SK-N-SH treated with all-trans-retinoic acid at 6 μM for 48 hours (cell line): ENCODE results near the gene CNGA2.

Experiments used
- ATAC-seq: fragments of 200-7000 bp; cut with Tn5 transposase; 3 replicates; pipeline ENCODE4 v1.9.1; 2020; ENCODE audit warnings: mild to moderate bottlenecking, moderate library complexity
- ARNTL ChIP-seq: fragments of 450-650 bp; formaldehyde crosslinking; IDR thresholded peaks from 2 replicates; pipeline ENCODE4 v1.5.0; 2020; ENCODE audit warnings: low read depth, mild to moderate bottlenecking, moderate library complexity, borderline replicate concordance
- BACH2 ChIP-seq: fragments of 250-450 bp; sonication (Bioruptor Pico); IDR thresholded peaks from 2 replicates; pipeline ENCODE4 v1.9.0; 2021; ENCODE audit warnings: mild to moderate bottlenecking, borderline replicate concordance
- CREB5 ChIP-seq: fragments of 250-450 bp; sonication (Bioruptor Pico); IDR thresholded peaks from 2 replicates; pipeline ENCODE4 v1.5.1; 2020; ENCODE audit warnings: low read depth, mild to moderate bottlenecking, moderate library complexity
- CSDC2 ChIP-seq: fragments of 250-450 bp; sonication (Bioruptor Pico); IDR thresholded peaks from 2 replicates; pipeline ENCODE4 v1.5.0; 2020; ENCODE audit warnings: mild to moderate bottlenecking, moderate library complexity
- CSRNP3 ChIP-seq: fragments of 250-450 bp; sonication (Bioruptor Pico); IDR thresholded peaks from 2 replicates; pipeline ENCODE4 v1.5.1; 2021; ENCODE audit warnings: mild to moderate bottlenecking, moderate library complexity
- ESRRG ChIP-seq: fragments of 250-450 bp; sonication (Bioruptor Pico); IDR thresholded peaks from 2 replicates; pipeline ENCODE4 v1.6.1; 2021; ENCODE audit warnings: mild to moderate bottlenecking
- GLIS3 ChIP-seq: fragments of 250-450 bp; sonication (Bioruptor Pico); IDR thresholded peaks from 2 replicates; pipeline ENCODE4 v1.5.0; 2020; ENCODE audit warnings: mild to moderate bottlenecking, moderate library complexity
- ISL1 ChIP-seq: fragments of 250-450 bp; sonication (Bioruptor Pico); IDR thresholded peaks from 2 replicates; pipeline ENCODE4 v2.1.2; 2022; ENCODE audit warnings: mild to moderate bottlenecking, moderate library complexity
- OSR1 ChIP-seq: fragments of 250-450 bp; sonication (Bioruptor Pico); IDR thresholded peaks from 2 replicates; pipeline ENCODE4 v1.8.0; 2022; ENCODE audit warnings: moderate library complexity, mild to moderate bottlenecking, inconsistent platforms
- PATZ1 ChIP-seq: fragments of 250-450 bp; sonication (Bioruptor Pico); IDR thresholded peaks from 2 replicates; pipeline ENCODE4 v1.8.0; 2020; ENCODE audit warnings: mild to moderate bottlenecking, moderate library complexity, borderline replicate concordance
- POU6F1 ChIP-seq: fragments of 250-450 bp; sonication (Bioruptor Pico); IDR thresholded peaks from 2 replicates; pipeline ENCODE4 v1.8.0; 2021; ENCODE audit warnings: low read depth, mild to moderate bottlenecking, moderate library complexity, borderline replicate concordance
- RARB ChIP-seq: fragments of 250-450 bp; sonication (Bioruptor Pico); IDR thresholded peaks from 2 replicates; pipeline ENCODE4 v1.8.0; 2021; ENCODE audit warnings: mild to moderate bottlenecking, moderate library complexity
- SNAI2 ChIP-seq: fragments of 250-450 bp; sonication (Bioruptor Pico); IDR thresholded peaks from 2 replicates; pipeline ENCODE4 v1.5.0; 2020; ENCODE audit warnings: mild to moderate bottlenecking, moderate library complexity
- TCF4 ChIP-seq: fragments of 250-450 bp; sonication (Bioruptor Pico); IDR thresholded peaks from 2 replicates; pipeline ENCODE4 v1.8.0; 2021; ENCODE audit warnings: mild to moderate bottlenecking, moderate library complexity, borderline replicate concordance
- TOX ChIP-seq: fragments of 250-450 bp; sonication (Bioruptor Pico); IDR thresholded peaks from 2 replicates; pipeline ENCODE4 v1.8.0; 2021; ENCODE audit warnings: mild to moderate bottlenecking, moderate library complexity, borderline replicate concordance
- TSHZ2 ChIP-seq: fragments of 250-450 bp; sonication (Bioruptor Pico); IDR thresholded peaks from 2 replicates; pipeline ENCODE4 v1.5.0; 2020; ENCODE audit warnings: mild to moderate bottlenecking, moderate library complexity
- ZFP3 ChIP-seq: fragments of 250-450 bp; sonication (Bioruptor Pico); IDR thresholded peaks from 2 replicates; pipeline ENCODE4 v1.5.0; 2020; ENCODE audit warnings: mild to moderate bottlenecking, moderate library complexity
- ZFP30 ChIP-seq: fragments of 450-650 bp; formaldehyde crosslinking; IDR thresholded peaks from 2 replicates; pipeline ENCODE4 v1.5.0; 2022; ENCODE audit warnings: mild to moderate bottlenecking, moderate library complexity
- ZNF565 ChIP-seq: fragments of 450-650 bp; formaldehyde crosslinking; conservative IDR thresholded peaks from 2 replicates; pipeline ENCODE4 v1.5.0; 2020; ENCODE audit warnings: low read depth, mild to moderate bottlenecking, moderate library complexity
- ZNF8 ChIP-seq: fragments of 450-650 bp; formaldehyde crosslinking; IDR thresholded peaks from 2 replicates; pipeline ENCODE4 v1.5.0; 2020; ENCODE audit warnings: mild to moderate bottlenecking, moderate library complexity

The CNGA2 gene

GRCh38 chrX:151779258-151779657, 44.7 kb downstream of the CNGA2 start:
- ATAC-seq = no peak
- TF ChIP-seq CSRNP3 (CRISPR knock-in tag) (no peak), ZFP3 (CRISPR knock-in tag) (no peak), CREB5 (CRISPR knock-in tag) (no peak), TSHZ2 (CRISPR knock-in tag) (no peak), ESRRG (CRISPR knock-in tag) (no peak), BACH2 (no peak), OSR1 (CRISPR knock-in tag) (no peak), TCF4 (CRISPR knock-in tag) (no peak), ZNF8 (no peak), GLIS3 (no peak), ISL1 (CRISPR knock-in tag) (no peak), ARNTL (CRISPR knock-in tag) (no peak), POU6F1 (CRISPR knock-in tag) (no peak), PATZ1 (CRISPR knock-in tag) (no peak), ZNF565 (CRISPR knock-in tag) (no peak), SNAI2 (CRISPR knock-in tag) (no peak), TOX (no peak), RARB (CRISPR knock-in tag) (no peak), CSDC2 (CRISPR knock-in tag) (no peak)
- TF ChIP-seq, all 23 proteins: peak for 0

- no peak for TF ChIP-seq OSR1 (CRISPR knock-in tag)
- TF ChIP-seq, all 23 proteins: peak for 0
- no peak for ATAC-seq
Observed at GRCh38 chrX:151780621-151781020, 46.1 kb downstream of the CNGA2 start.

GRCh38 chrX:151789179-151789800, 54.7 kb downstream of the CNGA2 start:
- ATAC-seq = peak; percentile 96
- no peak for TF ChIP-seq CREB5 (CRISPR knock-in tag)
- no peak for TF ChIP-seq SNAI2 (CRISPR knock-in tag)
- TF ChIP-seq POU6F1 (CRISPR knock-in tag) = no peak
- no peak for TF ChIP-seq PATZ1 (CRISPR knock-in tag)
- TF ChIP-seq CSDC2 (CRISPR knock-in tag) = no peak
- no peak for TF ChIP-seq BACH2
- no peak for TF ChIP-seq OSR1 (CRISPR knock-in tag)
- no peak for TF ChIP-seq GLIS3
- no peak for TF ChIP-seq ZFP30 (CRISPR knock-in tag)
